Muscle layer of colon (tissue), 2 donors: ENCODE data around the gene RELL1.

Source experiments
- H3K27ac ChIP-seq: one replicate; pipeline ENCODE4 v1.7.0; 2013; ENCODE audit warnings: low read depth, mild to moderate bottlenecking, low read length, moderate library complexity
- H3K27me3 ChIP-seq, 2 donors: one replicate each; pipeline ENCODE4 v1.7.0; 2013; ENCODE audit warnings: low read length in 2 of 2, mild to moderate bottlenecking in 2 of 2; ENCODE audit not compliant: insufficient read depth in 2 of 2, control insufficient read depth in 1 of 2
- H3K36me3 ChIP-seq: one replicate; pipeline ENCODE4 v1.7.0; 2013; ENCODE audit warnings: mild to moderate bottlenecking, low read length; ENCODE audit not compliant: insufficient read depth
- H3K4me1 ChIP-seq: one replicate; pipeline ENCODE4 v1.7.0; 2013; ENCODE audit warnings: mild to moderate bottlenecking, low read length; ENCODE audit not compliant: insufficient read depth
- H3K4me3 ChIP-seq, 2 donors: one replicate each; pipeline ENCODE4 v1.7.0; 2013; ENCODE audit warnings: low read length in 2 of 2, low read depth in 1 of 2, mild to moderate bottlenecking in 1 of 2, moderate library complexity in 1 of 2
- H3K9ac ChIP-seq: one replicate; pipeline ENCODE4 v1.7.0; 2013; ENCODE audit warnings: low read length
- H3K9me3 ChIP-seq: one replicate; pipeline ENCODE4 v1.7.0; 2013; ENCODE audit warnings: mild to moderate bottlenecking, low read length
- donor health status: abdominal sarcoma.
- donor health status: Adenocarcinoma of cecum.

RELL1 gene

DNA sequence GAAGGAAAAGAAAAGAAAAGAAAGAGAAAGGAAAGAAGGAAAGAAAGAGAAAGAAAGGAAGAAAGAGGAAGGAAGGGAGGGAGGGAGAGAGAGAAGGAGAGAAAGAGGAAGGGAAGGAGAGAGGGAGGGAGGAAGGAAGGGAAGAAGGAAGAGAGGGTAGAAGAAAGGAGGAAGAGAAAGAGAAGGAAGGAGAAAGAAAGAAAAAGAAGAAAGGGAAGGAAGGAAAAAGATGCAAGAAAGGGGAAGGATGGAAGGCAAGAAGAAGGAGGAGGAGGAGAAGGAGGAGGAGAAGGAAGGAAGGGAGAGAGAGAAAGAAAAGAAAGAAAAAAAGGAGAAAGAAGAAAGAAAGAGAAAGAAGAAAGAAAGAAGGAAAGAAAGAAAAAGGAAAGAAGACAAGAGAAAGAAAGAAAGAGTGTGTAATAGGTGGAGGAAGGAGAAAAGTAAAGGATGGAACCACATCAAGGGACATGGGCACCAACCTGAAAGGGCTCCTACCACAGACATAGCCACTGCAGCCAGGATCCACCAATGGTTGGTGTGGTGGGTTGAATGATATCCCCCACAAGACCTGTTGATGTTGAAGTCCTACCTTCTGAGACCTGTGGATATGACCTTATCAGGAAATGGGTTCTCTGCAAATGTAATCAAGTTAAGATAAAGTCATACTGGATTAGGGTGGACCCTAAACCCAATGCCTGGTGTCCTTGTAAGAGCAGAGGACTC, 80.2 kb downstream of the RELL1 start:
- Histone ChIP-seq H3K36me3 (no peaks in the 10 kb centered on the region), H3K9me3 (no peaks in the 10 kb centered on the region), H3K4me1 (no peaks in the 10 kb centered on the region), H3K27ac (no peak overlapping the region), H3K4me3 (no peak overlapping the region), H3K9ac (no peak overlapping the region), H3K27me3 (no peaks in the 10 kb centered on the region)

GRCh38 chr4:37604461-37604860, 81.7 kb downstream of the RELL1 start:
- no peaks in the 10 kb centered on the region for H3K27me3 ChIP-seq
- no peaks in the 10 kb centered on the region for H3K9me3 ChIP-seq
- H3K27ac ChIP-seq = no peak overlapping the region
- no peaks in the 10 kb centered on the region for H3K36me3 ChIP-seq
- H3K4me1 ChIP-seq = no peaks in the 10 kb centered on the region
- H3K4me3 ChIP-seq = no peak overlapping the region
- no peak overlapping the region for H3K9ac ChIP-seq

GRCh38 chr4:37603711-37604110, 82.5 kb downstream of the RELL1 start:
- no peak overlapping the region for H3K27ac ChIP-seq
- no peaks in the 10 kb centered on the region for H3K4me1 ChIP-seq
- H3K36me3 ChIP-seq = no peaks in the 10 kb centered on the region

DNA sequence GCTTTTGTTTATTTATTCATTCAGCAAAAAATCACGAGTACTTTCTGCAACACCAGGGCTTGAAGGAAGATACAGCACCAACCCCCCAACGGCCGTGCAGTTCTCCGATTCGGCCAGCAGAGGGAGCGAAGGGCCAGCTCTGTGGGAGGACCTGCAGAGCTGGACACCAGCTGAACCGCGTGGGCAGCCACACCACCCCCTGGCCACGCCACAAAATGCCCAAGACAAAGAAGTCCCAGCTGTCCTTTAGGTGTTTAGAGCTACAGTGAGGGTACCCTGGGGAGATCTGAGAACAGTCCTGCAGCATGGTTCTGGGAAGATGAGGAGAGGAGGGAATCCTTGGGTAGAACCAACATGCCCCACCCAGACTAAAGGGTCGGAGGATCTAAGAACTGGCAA, 83.1 kb downstream of the RELL1 start:
- H3K9ac ChIP-seq = no peak overlapping the region
- no peak overlapping the region for H3K4me3 ChIP-seq
- no peaks in the 10 kb centered on the region for H3K27me3 ChIP-seq
- H3K27ac ChIP-seq = no peak overlapping the region
- H3K36me3 ChIP-seq = no peaks in the 10 kb centered on the region
- H3K9me3 ChIP-seq = no peaks in the 10 kb centered on the region
- H3K4me1 ChIP-seq = no peaks in the 10 kb centered on the region

More at GRCh38 chr4:37603711-37604110, 82.5 kb downstream of the RELL1 start:
- no peaks in the 10 kb centered on the region for H3K27me3 ChIP-seq
- H3K9me3 ChIP-seq = no peaks in the 10 kb centered on the region
- H3K4me3 ChIP-seq = no peak overlapping the region
- no peak overlapping the region for H3K9ac ChIP-seq

DNA sequence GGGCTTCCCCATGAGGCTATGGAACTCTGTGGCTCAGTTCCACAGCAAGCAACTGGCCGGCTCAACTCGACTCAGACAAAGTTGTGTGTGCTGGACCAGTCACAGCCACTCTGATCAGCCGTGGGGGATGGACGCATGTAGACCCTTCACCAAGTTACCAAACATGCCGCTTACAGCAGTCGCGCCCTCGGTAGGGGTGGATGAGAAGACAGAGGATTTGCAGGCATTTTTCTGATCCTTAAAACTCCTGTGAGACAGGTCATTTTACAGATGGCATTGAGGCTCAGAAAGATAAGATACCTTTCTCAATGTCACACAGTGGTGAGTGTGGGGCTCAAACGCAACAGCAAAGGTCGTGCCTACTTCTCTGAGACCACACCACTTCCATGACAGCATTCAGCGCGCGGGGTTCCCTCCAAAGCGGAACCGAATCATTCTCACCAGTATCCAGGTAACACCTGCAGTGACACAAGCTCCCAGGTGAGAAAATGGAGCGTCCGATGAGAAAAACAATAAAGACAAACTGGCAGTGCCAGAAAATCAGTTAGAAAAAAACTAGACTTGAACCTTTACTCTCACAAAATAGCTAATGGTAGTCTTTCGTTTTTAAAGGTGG, 83.6 kb downstream of the RELL1 start:
- no peak overlapping the region for H3K4me3 ChIP-seq
- H3K9ac ChIP-seq = no peak overlapping the region
- H3K27ac ChIP-seq = no peak overlapping the region
- no peaks in the 10 kb centered on the region for H3K4me1 ChIP-seq
- no peaks in the 10 kb centered on the region for H3K36me3 ChIP-seq
- H3K27me3 ChIP-seq = no peaks in the 10 kb centered on the region
- H3K9me3 ChIP-seq = no peaks in the 10 kb centered on the region

DNA sequence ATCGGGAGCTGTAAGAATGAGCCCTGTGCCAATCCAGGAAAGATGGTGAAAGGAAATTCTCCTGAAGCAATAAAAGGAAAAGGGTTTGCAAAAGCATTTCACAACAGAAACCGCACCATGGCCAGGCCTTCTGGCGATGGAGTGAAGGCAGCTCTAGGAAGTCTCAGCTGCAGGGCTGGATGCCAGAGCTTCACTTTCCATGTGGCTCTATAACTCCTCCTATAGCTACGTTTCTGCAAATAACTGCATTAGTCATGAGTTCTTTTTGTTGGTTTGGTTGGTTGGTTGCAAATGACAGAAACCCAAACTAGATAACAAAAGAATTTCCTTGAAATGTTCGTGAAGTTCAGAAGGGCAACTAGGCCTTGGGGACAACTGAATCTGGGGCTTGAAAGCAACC, 84.6 kb downstream of the RELL1 start:
- no peaks in the 10 kb centered on the region for H3K9me3 ChIP-seq
- H3K4me3 ChIP-seq = no peak overlapping the region
- no peak overlapping the region for H3K9ac ChIP-seq
- no peak overlapping the region for H3K27ac ChIP-seq
- H3K4me1 ChIP-seq = no peaks in the 10 kb centered on the region
- H3K36me3 ChIP-seq = no peaks in the 10 kb centered on the region
- no peaks in the 10 kb centered on the region for H3K27me3 ChIP-seq

- no peak overlapping the region for H3K4me3 ChIP-seq
- no peak overlapping the region for H3K27ac ChIP-seq
- no peak overlapping the region for H3K9ac ChIP-seq
- no peaks in the 10 kb centered on the region for H3K36me3 ChIP-seq
- H3K4me1 ChIP-seq = no peaks in the 10 kb centered on the region
- H3K9me3 ChIP-seq = no peaks in the 10 kb centered on the region
- no peaks in the 10 kb centered on the region for H3K27me3 ChIP-seq
Measured at GRCh38 chr4:37599092-37599790, 86.9 kb downstream of the RELL1 start.

DNA sequence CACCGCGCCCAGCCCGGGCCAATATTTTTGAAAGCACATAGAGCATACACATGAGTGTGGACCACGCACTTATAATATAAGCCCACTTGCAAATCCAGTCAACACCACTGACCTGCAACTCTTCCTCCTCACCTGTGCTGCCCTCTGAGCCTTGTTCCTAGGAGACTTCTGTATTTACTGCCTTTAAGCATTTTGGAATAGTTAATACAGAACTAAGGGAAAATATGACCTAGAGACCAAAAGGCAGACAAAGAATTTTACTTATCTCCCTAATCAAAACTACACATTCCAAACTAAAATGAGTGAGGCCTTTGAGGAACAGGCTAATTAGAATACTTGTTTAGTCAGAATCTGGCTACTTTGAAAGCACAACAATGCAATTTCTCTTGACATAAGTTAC, 89.1 kb downstream of the RELL1 start:
- Histone ChIP-seq H3K27me3 (no peaks in the 10 kb centered on the region), H3K4me1 (no peaks in the 10 kb centered on the region), H3K9ac (no peak overlapping the region), H3K4me3 (no peak overlapping the region), H3K9me3 (no peaks in the 10 kb centered on the region), H3K27ac (no peak overlapping the region), H3K36me3 (no peaks in the 10 kb centered on the region)

- H3K4me1 ChIP-seq = no peaks in the 10 kb centered on the region
Measured at GRCh38 chr4:37595875-37596680, 90.1 kb downstream of the RELL1 start.

GRCh38 chr4:37594099-37594498, 92.1 kb downstream of the RELL1 start:
- Histone ChIP-seq H3K4me3 (no peak overlapping the region), H3K9ac (no peak overlapping the region), H3K4me1 (no peaks in the 10 kb centered on the region), H3K9me3 (no peaks in the 10 kb centered on the region), H3K27me3 (no peaks in the 10 kb centered on the region), H3K27ac (no peak overlapping the region), H3K36me3 (no peaks in the 10 kb centered on the region)

More at GRCh38 chr4:37595875-37596680, 90.1 kb downstream of the RELL1 start:
- H3K36me3 ChIP-seq = no peaks in the 10 kb centered on the region
- no peaks in the 10 kb centered on the region for H3K9me3 ChIP-seq
- no peak overlapping the region for H3K4me3 ChIP-seq
- no peak overlapping the region for H3K27ac ChIP-seq
- H3K9ac ChIP-seq = no peak overlapping the region
- no peaks in the 10 kb centered on the region for H3K27me3 ChIP-seq

GRCh38 chr4:37591349-37591748, 94.8 kb downstream of the RELL1 start:
- no peaks in the 10 kb centered on the region for H3K4me1 ChIP-seq
- no peak overlapping the region for H3K4me3 ChIP-seq
- no peaks in the 10 kb centered on the region for H3K27me3 ChIP-seq
- no peaks in the 10 kb centered on the region for H3K9me3 ChIP-seq
- no peak overlapping the region for H3K9ac ChIP-seq
- H3K36me3 ChIP-seq = no peaks in the 10 kb centered on the region
- no peak overlapping the region for H3K27ac ChIP-seq
